ENCODE data around the gene RACGAP1.
"Not testable (repeated sequence)": the region's sequence is repeated elsewhere in the genome, so short reads cannot be mapped to it uniquely, and the experiment has no call there.

Gene RACGAP1

GRCh38 chr12:50055831-50056638 is 30.7 kb upstream of the RACGAP1 start:
- no peak for DNase-seq

- DNase-seq: no peak
Measured at GRCh38 chr12:50053583-50053982, 28.3 kb upstream of the RACGAP1 start.

GRCh38 chr12:50052964-50053363 is 27.7 kb upstream of the RACGAP1 start:
- DNase-seq: no peak

GRCh38 chr12:50052544-50052943 is 27.2 kb upstream of the RACGAP1 start:
- no peak for DNase-seq

- DNase-seq: no peak
Measured at GRCh38 chr12:50051101-50051806, 26.0 kb upstream of the RACGAP1 start.

GRCh38 chr12:50050410-50051098 is 25.3 kb upstream of the RACGAP1 start:
- DNase-seq: no peak

GRCh38 chr12:50050119-50050385 is 24.8 kb upstream of the RACGAP1 start:
- no peak for DNase-seq

GRCh38 chr12:50049254-50050118 is 24.2 kb upstream of the RACGAP1 start:
- DNase-seq: no peak

GRCh38 chr12:50047693-50048250 is 22.5 kb upstream of the RACGAP1 start:
- no peak for DNase-seq

- DNase-seq: no peak
Measured at GRCh38 chr12:50043854-50044253, 18.6 kb upstream of the RACGAP1 start.

GRCh38 chr12:50043308-50043707 is 18.0 kb upstream of the RACGAP1 start:
- no peak for DNase-seq

- DNase-seq: no peak
Measured at GRCh38 chr12:50042693-50043092, 17.4 kb upstream of the RACGAP1 start.

GRCh38 chr12:50041962-50042361 is 16.7 kb upstream of the RACGAP1 start:
- no peak for DNase-seq

GRCh38 chr12:50041062-50041860 is 16.0 kb upstream of the RACGAP1 start:
- no peak for DNase-seq

GRCh38 chr12:50040657-50041056 is 15.4 kb upstream of the RACGAP1 start:
- no peak for DNase-seq

- DNase-seq: peak; percentile 75
Measured at GRCh38 chr12:50039151-50039835, 14.0 kb upstream of the RACGAP1 start.

GRCh38 chr12:50038336-50038735 is 13.0 kb upstream of the RACGAP1 start:
- DNase-seq: no peak

- DNase-seq: no peak
Measured at GRCh38 chr12:50032854-50033581, 7.7 kb upstream of the RACGAP1 start.

GRCh38 chr12:50032515-50032853 is 7.2 kb upstream of the RACGAP1 start:
- no peak for DNase-seq

GRCh38 chr12:50030449-50030848 is 5.2 kb upstream of the RACGAP1 start:
- not testable (repeated sequence) for DNase-seq

- no peak for DNase-seq
Measured at GRCh38 chr12:50026691-50027090, 1.4 kb upstream of the RACGAP1 start.

Measured in NCI-H2029 (cell line).